ENCODE measurements around the gene TMEM79.

The TMEM79 gene, protein sequence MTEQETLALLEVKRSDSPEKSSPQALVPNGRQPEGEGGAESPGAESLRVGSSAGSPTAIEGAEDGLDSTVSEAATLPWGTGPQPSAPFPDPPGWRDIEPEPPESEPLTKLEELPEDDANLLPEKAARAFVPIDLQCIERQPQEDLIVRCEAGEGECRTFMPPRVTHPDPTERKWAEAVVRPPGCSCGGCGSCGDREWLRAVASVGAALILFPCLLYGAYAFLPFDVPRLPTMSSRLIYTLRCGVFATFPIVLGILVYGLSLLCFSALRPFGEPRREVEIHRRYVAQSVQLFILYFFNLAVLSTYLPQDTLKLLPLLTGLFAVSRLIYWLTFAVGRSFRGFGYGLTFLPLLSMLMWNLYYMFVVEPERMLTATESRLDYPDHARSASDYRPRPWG

GRCh38 chr1:156284112-156284511 lies at the start of gene TMEM79:
Gene TMEM79 (plus strand): TSS chr1:156284325. CDS start chr1:156285227, 902 bp downstream.
- DNase-seq: no peak

DNA sequence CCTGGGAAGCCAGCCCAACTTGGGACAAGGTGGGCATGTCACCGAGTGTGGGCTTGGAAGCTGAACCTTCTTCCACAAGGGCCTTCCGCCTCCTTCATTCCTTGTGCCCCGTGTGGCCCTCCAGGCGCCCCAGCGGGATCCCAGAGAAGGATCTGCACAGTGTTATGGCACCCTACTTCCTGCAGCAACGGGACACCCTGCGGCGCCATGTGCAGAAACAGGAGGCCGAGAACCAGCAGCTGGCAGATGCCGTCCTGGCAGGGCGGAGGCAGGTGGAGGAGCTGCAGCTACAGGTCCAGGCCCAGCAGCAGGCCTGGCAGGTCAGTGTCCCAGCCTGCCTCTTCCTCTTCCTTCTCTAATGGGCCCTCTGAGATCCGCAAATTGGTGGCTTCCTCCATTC lies 48.0 kb upstream of the TMEM79 start:
- no peak for DNase-seq

DNA sequence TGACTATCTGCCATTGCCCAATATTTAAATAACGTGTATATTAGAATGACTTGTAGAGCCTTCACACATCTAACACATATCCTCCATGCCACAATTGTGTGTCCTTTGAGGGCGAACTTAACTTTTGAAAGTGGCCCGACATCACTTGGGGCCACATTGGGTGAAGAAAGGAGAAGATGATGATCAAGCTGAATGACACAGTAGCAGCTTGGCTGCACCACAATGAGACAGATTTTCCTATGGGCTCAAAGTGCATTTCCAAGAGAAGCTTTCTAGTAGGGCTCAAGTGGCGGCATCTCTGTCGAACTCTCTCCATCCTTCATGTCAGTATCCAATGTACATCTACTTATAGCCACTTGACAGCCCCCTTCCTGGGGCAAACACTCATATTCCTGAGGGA lies 45.9 kb upstream of the TMEM79 start:
- no peak for DNase-seq

GRCh38 chr1:156241311-156241811 lies 42.8 kb upstream of the TMEM79 start:
- no peak for DNase-seq

DNA sequence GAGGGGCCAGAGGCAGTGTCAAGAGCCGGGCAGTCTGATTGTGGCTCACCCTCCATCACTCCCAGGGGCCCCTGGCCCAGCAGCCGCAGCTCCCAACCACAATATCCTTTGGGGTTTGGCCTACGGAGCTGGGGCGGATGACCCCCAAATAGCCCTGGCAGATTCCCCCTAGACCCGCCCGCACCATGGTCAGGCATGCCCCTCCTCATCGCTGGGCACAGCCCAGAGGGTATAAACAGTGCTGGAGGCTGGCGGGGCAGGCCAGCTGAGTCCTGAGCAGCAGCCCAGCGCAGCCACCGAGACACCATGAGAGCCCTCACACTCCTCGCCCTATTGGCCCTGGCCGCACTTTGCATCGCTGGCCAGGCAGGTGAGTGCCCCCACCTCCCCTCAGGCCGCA lies 42.2 kb upstream of the TMEM79 start, which contains the start of gene BGLAP:
TSS of gene BGLAP (plus strand) at position 259 of the 400 bp plus-strand sequence. CDS start at position 307, 48 bp downstream.
- DNase-seq: no peak

GRCh38 chr1:156242738-156243137 lies 41.4 kb upstream of the TMEM79 start:
- DNase-seq: no peak

GRCh38 chr1:156244126-156244525 lies 40.0 kb upstream of the TMEM79 start:
- no peak for DNase-seq

DNA sequence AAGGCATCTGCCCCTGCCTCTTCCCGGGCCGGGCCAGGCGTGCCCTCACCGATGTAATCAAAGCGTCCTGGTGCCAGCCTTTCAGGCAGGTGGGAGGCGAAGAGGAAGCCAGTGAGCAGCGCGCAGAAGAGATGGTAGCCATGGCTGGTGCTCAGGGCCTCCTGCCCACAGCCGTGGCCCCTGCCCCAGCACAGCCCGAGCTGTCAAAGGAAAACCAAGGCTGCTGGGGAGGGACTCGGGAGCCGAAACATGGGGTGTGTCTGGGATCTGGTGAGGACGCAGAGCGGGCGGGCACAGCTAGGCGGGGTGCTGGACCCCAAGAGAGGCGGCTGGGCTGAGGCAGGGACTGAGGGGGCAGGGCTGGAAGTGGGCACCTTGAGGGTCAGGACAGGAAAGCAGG lies 39.4 kb upstream of the TMEM79 start:
- DNase-seq: no peak

DNA sequence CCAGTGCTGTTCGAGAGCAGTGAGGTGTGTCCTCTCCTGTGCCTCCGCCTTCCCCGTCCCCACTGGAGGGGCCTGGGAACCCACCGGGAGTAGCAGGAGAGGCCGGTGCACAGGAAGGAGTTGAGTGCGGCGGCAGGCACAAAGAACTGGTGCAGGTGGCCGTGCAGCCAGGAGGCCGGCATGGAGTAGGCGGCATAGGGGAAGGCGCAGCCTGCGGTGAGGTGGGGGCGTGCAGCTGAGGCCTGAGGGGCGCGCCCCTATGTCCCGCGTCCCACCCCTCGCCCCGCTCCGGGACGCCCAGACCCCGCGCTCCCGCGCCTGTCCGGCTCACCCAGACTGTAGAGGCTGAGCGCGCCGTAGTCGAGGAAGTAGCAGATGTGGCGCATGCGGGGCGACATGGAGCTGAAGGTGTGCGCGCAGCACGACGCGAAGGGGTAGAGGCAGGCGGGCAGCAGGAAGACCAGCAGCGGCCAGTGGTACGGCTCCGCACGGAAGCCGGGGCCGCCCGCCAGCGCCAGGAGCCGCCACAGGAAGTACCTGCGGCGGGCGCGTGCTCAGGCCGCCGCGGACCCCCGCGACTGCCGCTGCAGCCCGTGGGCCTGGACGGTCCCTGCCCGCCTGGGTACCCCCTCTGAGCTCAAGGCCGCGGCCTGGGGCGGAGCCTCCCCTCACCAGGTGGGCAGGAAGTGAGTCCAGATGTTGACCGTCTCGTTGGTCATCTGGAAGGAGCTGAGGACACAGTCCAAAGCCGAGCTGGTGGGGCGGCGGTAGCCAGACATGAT lies 38.5 kb upstream of the TMEM79 start:
- DNase-seq: peak; percentile 78

GRCh38 chr1:156246241-156246780 lies 37.8 kb upstream of the TMEM79 start:
- no peak for DNase-seq

- no peak for DNase-seq
Measured at GRCh38 chr1:156246781-156247459, 37.2 kb upstream of the TMEM79 start.

DNA sequence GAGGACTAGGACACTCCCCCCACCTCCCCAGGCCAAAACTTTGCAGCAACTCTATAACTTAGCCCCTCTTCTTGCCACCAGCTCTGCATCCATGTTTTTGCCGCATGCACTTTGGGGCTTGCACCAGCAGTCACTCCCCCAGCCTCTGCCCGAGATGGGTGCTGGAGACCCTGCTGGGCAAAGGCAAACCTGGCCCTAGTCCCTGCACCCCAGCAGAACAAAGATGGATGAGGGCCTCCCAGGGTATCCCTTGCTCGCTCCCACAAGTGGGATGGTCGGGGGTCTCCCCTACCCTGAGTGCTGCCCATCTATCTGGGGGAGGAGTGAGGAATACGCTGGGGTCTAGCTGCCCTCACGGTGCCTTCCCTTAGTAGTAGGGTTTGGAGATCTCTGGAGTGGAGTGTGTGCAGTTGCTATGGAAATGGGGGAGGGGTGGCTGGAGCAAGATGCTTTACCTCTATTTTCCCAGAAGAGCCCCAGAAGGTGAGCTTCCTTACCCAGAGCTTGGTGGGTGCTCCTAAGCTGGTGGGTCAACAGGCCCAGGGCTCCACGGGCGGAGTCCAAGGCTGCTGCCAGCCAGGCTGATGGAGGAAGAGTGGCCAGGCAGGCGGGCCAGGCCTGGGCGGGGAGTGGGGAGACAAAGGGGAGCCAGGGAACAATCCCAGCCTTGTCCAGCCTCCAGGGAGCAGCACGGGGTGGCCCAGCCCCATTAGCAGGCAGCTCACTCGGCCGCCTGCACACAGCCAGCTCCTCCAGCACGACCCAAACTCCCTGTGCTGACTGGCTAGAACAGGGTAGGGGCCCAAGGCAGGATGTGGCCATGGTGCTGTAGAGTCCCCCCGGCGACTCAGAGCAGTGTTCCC lies 36.4 kb upstream of the TMEM79 start, which contains the start of gene PAQR6:
TSS of gene PAQR6 (minus strand) at position 597 of the 863 bp plus-strand sequence. CDS start 1,325 bp downstream, outside the sequence.
- no peak for DNase-seq

GRCh38 chr1:156248323-156248683 lies 35.8 kb upstream of the TMEM79 start:
- DNase-seq: no peak

- DNase-seq: no peak
Measured at GRCh38 chr1:156249593-156249992, 34.5 kb upstream of the TMEM79 start.

DNA sequence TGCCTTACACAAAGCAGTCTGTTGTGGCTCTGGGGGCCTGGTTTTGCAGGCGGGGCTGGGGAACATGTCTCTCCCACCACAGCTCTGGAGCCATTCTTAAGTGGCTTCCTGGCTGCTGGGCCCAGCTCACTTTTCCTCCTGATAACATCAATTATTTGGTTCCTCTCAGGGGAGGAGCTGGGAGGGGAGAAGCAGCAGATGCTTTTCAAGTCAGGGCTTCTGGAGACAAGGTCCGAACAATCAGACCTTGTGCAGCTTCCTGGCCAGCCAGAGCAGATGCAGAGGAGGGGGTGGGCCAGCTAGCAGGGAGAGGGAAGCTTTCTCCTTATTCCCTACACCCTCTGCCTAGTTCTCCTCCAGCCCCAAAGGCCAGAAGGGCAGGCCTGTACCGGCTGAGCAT lies 32.6 kb upstream of the TMEM79 start:
- no peak for DNase-seq

DNA sequence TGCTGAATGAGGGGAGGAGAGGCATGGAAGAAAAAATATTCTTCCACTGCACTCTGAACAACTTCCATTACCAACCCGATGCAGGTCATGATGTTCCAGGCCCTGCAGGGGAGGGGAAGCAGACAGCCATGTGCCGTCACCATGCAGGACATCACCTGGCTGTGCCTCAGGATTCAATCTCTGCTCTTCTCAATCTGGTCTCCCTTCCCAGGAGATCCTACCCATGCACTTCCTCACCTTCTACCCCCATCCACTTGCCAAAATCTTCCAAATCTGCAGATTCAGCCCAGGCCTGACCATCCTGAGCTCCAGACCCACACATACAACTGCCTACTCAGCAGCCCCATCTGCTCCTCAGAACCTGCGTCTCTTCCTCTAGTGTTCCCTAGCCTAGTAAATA lies 30.5 kb upstream of the TMEM79 start:
- DNase-seq: no peak

DNA sequence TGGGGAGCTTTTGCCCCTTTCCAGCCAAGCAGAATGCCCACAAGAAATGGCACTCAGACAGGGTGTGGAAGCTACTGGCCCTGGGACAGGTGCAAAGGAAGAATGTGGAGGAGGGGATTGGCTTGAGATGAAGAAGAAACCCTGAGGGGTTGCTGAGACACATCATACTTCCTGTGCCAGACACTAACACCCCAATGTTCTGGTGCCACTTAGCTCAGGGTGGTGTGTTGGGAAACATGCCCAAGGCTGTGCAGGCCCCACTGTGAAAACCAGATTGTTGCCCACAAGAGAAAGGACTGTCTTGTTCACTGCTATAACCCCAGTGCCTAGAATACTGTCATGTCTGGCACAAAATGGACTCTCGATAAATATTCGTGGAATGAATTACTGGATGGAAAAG lies 26.4 kb upstream of the TMEM79 start:
- DNase-seq: no peak

GRCh38 chr1:156258859-156259258 lies 25.3 kb upstream of the TMEM79 start:
- DNase-seq: no peak

DNA sequence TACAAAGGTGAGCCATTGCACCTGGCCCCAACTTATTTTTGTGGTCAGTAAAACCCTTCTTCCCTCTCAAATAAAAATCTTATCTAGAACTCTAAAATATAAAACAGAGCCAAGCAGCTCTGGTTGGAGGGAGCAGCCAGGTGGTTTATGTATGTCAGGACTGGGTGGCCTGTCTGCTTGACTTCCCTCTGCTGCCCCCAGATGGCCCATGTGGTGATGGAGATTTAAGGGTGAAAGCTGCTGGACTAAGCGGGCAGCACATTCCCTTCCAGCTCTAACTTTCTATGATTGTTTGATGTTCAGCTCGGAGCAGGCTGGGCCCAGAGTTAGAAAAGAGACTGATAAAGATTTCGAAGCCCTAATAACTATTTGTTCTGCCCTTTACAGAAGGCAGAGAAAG lies 24.3 kb upstream of the TMEM79 start:
- DNase-seq: no peak

DNA sequence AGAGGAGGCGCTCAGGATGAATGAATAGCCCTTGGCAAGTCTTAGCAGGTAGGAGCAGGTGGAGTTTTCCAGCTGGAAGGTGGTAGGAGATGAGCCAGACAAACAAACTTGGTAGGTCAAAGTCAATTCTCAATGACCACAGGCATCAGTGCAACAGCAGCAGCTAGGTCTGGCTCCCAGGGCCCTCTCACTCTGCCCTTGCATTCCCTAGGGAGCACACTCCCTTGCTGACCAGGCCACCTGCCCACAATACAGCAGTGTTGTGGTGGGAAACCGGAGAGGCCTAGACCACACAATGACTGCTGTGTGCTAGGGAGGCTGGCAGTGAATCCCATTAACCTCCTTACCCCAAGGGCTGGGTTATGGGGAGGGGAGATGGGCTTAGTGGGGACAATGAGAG lies 23.2 kb upstream of the TMEM79 start:
- no peak for DNase-seq

- DNase-seq: no peak
Measured at GRCh38 chr1:156262461-156263287, 21.5 kb upstream of the TMEM79 start.
